Cardiac muscle cell (in vitro differentiated cells and primary cell): ENCODE measurements around the gene PLD1. TPM values are rescaled to one million over a fixed set of nuclear protein-coding genes. Genes with fewer than 3 reads are reported as not detected.

Experiments
- DNase-seq, 2 donors: peaks; one replicate each; pipeline versions ENCODE4 v3.0.0 to v3.0.0-alpha.2; 2010 to 2017; ENCODE audit warnings: low read depth in 1 of 2, low spot score in 1 of 2
- H3K27ac ChIP-seq: fragments of 200-600 bp; sonication (generic); 2 replicates; pipeline ENCODE4 v1.5.1; 2016
- H3K27me3 ChIP-seq: fragments of 200-600 bp; sonication (generic); 2 replicates; pipeline ENCODE4 v1.6.0; 2016; ENCODE audit warnings: control low read depth
- H3K36me3 ChIP-seq: fragments of 200-600 bp; sonication (generic); 2 replicates; pipeline ENCODE4 v1.5.1; 2016; ENCODE audit warnings: control low read depth
- H3K4me1 ChIP-seq: fragments of 200-600 bp; sonication (generic); 2 replicates; pipeline ENCODE4 v1.8.1; 2017; ENCODE audit warnings: low read depth, mild to moderate bottlenecking, mixed run types
- H3K4me3 ChIP-seq: fragments of 200-600 bp; sonication (generic); 2 replicates; pipeline ENCODE4 v1.5.1; 2016; ENCODE audit warnings: mild to moderate bottlenecking
- H3K9me3 ChIP-seq: fragments of 200-600 bp; sonication (generic); 2 replicates; pipeline ENCODE4 v1.5.1; 2017; ENCODE audit warnings: low read depth, mild to moderate bottlenecking, control low read depth
- polyA plus RNA-seq: library from polyadenylated mRNA; unstranded; fragments of >200 nt; fragmentation: Nextera tagmentation; extraction: Ambion mirVana; gene quantifications from 2 replicates; pipeline ENCODE4 v1.2.1, GENCODE V29; 2016
- total RNA-seq: library from RNA; depleted of rRNA; stranded (reverse); fragments of >200 nt; gene quantifications from 2 replicates; pipeline ENCODE4 v1.2.3, GENCODE V29; 2016
- TF ChIP-seq, protein P1 (sequence below): IDR thresholded peaks from 2 replicates; pipeline ENCODE4 v1.5.1; 2012; ENCODE audit warnings: low read depth, mild to moderate bottlenecking, low read length

PLD1 gene
- total and polyA plus RNA-seq, 2 experiments from 2014 or later = 18.3 to 35.1 TPM

DNA sequence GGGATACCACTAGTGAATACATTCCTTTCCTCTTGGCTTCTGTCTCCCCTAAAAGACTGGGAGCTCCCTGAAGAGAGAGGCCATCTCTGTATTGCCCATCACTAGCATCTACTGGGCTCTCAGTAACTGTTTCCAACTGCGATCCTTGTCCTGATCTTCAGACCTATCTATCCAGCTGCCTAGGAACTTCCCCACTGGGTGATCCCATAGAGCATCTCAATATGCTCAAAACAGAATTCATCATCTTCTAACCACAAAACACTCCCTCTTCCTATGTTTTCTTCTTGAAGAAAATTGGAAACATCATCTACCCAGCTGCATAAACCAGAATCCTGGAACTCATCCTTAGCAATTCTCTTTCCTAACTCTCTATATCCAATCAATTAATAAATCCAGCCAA is 54.6 kb downstream of the PLD1 start:
- no peak overlapping the region for H3K27ac ChIP-seq
- TF ChIP-seq, protein P1, sequence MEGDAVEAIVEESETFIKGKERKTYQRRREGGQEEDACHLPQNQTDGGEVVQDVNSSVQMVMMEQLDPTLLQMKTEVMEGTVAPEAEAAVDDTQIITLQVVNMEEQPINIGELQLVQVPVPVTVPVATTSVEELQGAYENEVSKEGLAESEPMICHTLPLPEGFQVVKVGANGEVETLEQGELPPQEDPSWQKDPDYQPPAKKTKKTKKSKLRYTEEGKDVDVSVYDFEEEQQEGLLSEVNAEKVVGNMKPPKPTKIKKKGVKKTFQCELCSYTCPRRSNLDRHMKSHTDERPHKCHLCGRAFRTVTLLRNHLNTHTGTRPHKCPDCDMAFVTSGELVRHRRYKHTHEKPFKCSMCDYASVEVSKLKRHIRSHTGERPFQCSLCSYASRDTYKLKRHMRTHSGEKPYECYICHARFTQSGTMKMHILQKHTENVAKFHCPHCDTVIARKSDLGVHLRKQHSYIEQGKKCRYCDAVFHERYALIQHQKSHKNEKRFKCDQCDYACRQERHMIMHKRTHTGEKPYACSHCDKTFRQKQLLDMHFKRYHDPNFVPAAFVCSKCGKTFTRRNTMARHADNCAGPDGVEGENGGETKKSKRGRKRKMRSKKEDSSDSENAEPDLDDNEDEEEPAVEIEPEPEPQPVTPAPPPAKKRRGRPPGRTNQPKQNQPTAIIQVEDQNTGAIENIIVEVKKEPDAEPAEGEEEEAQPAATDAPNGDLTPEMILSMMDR = no peak

GRCh38 chr3:171755015-171755589 is 55.2 kb downstream of the PLD1 start:
- Histone ChIP-seq H3K27me3 (no peaks in the 10 kb centered on the region), H3K9me3 (no peaks in the 10 kb centered on the region), H3K27ac (no peak overlapping the region), H3K4me3 (no peak overlapping the region), H3K4me1 (no peaks in the 10 kb centered on the region), H3K36me3 (no peaks in the 10 kb centered on the region)
- DNase-seq = no peak
- TF ChIP-seq, protein P1 = no peak

More for the DNA sequence above, 54.6 kb downstream of the PLD1 start:
- Histone ChIP-seq H3K36me3 (no peaks in the 10 kb centered on the region), H3K4me1 (no peaks in the 10 kb centered on the region), H3K9me3 (no peaks in the 10 kb centered on the region), H3K27me3 (no peaks in the 10 kb centered on the region), H3K4me3 (no peak overlapping the region)
- no peak for DNase-seq

DNA sequence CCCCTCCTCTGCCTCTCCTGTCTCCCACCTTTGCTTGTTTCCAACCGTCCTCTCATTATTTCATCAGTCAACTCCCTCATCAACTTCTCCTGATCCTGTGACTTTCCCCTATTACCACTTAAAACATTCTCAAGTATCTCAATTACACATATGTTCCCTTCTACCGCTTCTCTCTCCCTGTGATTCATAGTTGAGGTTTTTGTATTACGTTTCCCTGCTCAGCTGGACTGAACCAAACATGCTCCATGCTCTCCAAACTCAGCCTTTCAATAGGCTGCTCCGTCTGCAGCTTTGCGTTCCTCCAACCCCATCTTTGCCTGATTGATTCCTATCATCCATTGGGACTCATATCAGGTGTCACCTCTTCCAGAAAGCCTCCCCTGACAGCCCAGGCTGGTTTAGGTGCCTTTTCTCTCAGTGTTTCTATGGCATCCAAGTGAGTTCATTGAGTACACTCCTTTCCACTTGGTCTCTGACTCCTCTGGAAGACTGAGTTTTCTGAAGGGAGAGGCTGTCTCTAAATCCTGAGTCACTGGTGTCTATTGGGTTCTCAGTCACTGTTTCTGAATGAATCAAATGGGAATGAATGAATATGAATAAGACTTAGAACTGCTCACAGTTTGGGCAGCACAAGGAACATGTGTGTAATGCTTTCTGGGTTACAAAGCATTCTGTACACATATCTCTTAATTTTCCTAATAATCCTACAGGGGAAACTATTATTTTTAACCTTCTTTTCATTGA is 56.4 kb downstream of the PLD1 start:
- peaks cover 11% of the 10 kb centered on the region for H3K4me1 ChIP-seq
- TF ChIP-seq, protein P1 = no peak
- DNase-seq = peak in 1 of 2 donors; percentile 61
- no peaks in the 10 kb centered on the region for H3K27me3 ChIP-seq
- no peak overlapping the region for H3K4me3 ChIP-seq
- no peak overlapping the region for H3K27ac ChIP-seq
- no peaks in the 10 kb centered on the region for H3K36me3 ChIP-seq
- H3K9me3 ChIP-seq = no peaks in the 10 kb centered on the region

- H3K4me3 ChIP-seq = no peak overlapping the region
- H3K36me3 ChIP-seq = no peaks in the 10 kb centered on the region
- DNase-seq = peak; percentile 42 to 62
- TF ChIP-seq, protein P1 = no peak
- no peaks in the 10 kb centered on the region for H3K27me3 ChIP-seq
- H3K4me1 ChIP-seq = peaks cover 17% of the 10 kb centered on the region
- no peaks in the 10 kb centered on the region for H3K9me3 ChIP-seq
- H3K27ac ChIP-seq = peak overlapping the region; percentile 3
Measured at GRCh38 chr3:171753025-171753472, 57.2 kb downstream of the PLD1 start.

DNA sequence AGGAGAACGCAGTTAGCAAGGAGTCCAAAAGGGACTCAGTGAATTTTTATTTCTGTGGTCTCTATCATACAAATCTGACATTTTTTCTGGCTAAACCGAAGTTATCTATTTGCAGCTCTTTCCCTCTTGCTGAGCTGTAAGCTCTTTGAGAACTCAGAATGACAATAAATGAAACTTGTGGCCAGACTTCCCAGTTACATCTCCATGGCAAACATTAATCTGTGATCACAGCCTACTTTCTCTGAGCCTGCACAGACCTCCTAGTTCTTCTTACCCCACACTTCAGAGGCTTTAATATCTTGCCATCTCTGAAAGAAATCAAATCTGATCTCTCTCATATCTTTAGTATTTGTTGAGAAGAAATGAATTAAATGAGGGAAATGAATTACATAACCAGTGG is 58.0 kb downstream of the PLD1 start:
- TF ChIP-seq, protein P1 = no peak
- DNase-seq = no peak
- no peaks in the 10 kb centered on the region for H3K27me3 ChIP-seq
- peaks cover 19% of the 10 kb centered on the region for H3K4me1 ChIP-seq
- no peaks in the 10 kb centered on the region for H3K9me3 ChIP-seq
- no peaks in the 10 kb centered on the region for H3K36me3 ChIP-seq
- no peak overlapping the region for H3K4me3 ChIP-seq
- H3K27ac ChIP-seq = no peak overlapping the region
